CD4-positive, alpha-beta memory T cell (primary cell): ENCODE data around the gene MMP17. TPM values are rescaled to one million over a fixed set of nuclear protein-coding genes. Genes with fewer than 3 reads are reported as not detected.

Experiments used
- CTCF ChIA-PET: fragments of 350-600 bp; sonication (Branson Sonifier 250); formaldehyde crosslinking; loops from one replicate; lab custom pipeline; 2021; ENCODE audit warnings: inconsistent platforms; ENCODE audit not compliant: partially characterized antibody; lab: Charles Lee
- POLR2A ChIA-PET: fragments of 350-600 bp; sonication (Branson Sonifier 250); formaldehyde crosslinking; loops from one replicate; lab custom pipeline; 2021; ENCODE audit not compliant: partially characterized antibody; lab: Charles Lee
- DNase-seq, 5 donors: peaks; one replicate each; pipeline versions ENCODE4 v3.0.0 to v3.0.0-alpha.2; 2020 to 2022; ENCODE audit warnings: mixed read lengths in 1 of 5
- H3K27ac ChIP-seq: one replicate; pipeline ENCODE4 v1.7.0; 2013; ENCODE audit warnings: low read depth, low read length
- H3K27me3 ChIP-seq: 2 replicates; pipeline ENCODE4 v1.7.0; 2013; ENCODE audit warnings: mild to moderate bottlenecking, low read length, moderate library complexity; ENCODE audit not compliant: insufficient read depth
- H3K36me3 ChIP-seq: 2 replicates; pipeline ENCODE4 v1.7.0; 2013; ENCODE audit warnings: mild to moderate bottlenecking, low read length, moderate library complexity; ENCODE audit not compliant: insufficient read depth
- H3K4me1 ChIP-seq: 2 replicates; pipeline ENCODE4 v1.7.0; 2013; ENCODE audit warnings: mild to moderate bottlenecking, low read length, moderate library complexity; ENCODE audit not compliant: insufficient read depth
- H3K4me3 ChIP-seq, 2 donors: one replicate each; pipeline ENCODE4 v1.7.0; 2013; ENCODE audit warnings: low read length in 2 of 2, mild to moderate bottlenecking in 1 of 2
- H3K9me3 ChIP-seq, 2 donors: one replicate each; pipeline ENCODE4 v1.7.0; 2013; ENCODE audit warnings: low read length in 2 of 2, control low read depth in 1 of 2; ENCODE audit not compliant: control insufficient read depth in 1 of 2
- H3K27ac Mint-ChIP-seq, 7 donors: one replicate each; pipeline ENCODE4 v1.8.0; 2020 to 2021; ENCODE audit warnings: mixed read lengths in 7 of 7, mild to moderate bottlenecking in 6 of 7, inconsistent platforms in 3 of 7, moderate library complexity in 3 of 7
- H3K27me3 Mint-ChIP-seq, 2 donors: one replicate each; pipeline ENCODE4 v1.8.0; 2020 to 2021; ENCODE audit warnings: mixed read lengths in 2 of 2
- H3K36me3 Mint-ChIP-seq, 2 donors: one replicate each; pipeline ENCODE4 v1.8.0; 2020 to 2021; ENCODE audit warnings: mixed read lengths in 2 of 2, inconsistent platforms in 1 of 2, mild to moderate bottlenecking in 1 of 2
- H3K4me1 Mint-ChIP-seq, 4 donors: one replicate each; pipeline ENCODE4 v1.8.0; 2020 to 2021; ENCODE audit warnings: mixed read lengths in 4 of 4, mild to moderate bottlenecking in 1 of 4
- H3K4me3 Mint-ChIP-seq, 8 donors: one replicate each; pipeline ENCODE4 v1.8.0; 2020 to 2021; ENCODE audit warnings: mixed read lengths in 8 of 8, mild to moderate bottlenecking in 7 of 8, moderate library complexity in 6 of 8, inconsistent platforms in 3 of 8
- H3K9me3 Mint-ChIP-seq, 8 donors: one replicate each; pipeline ENCODE4 v1.8.0; 2020 to 2021; ENCODE audit warnings: mixed read lengths in 8 of 8, mild to moderate bottlenecking in 5 of 8, inconsistent platforms in 3 of 8, moderate library complexity in 1 of 8
- intact Hi-C: fragments of 100-400 bp; cut with micrococcal nuclease; formaldehyde crosslinking; loops from one replicate; pipeline ENCODE4 v1.15.1; 2023
- polyA plus RNA-seq, 2 donors: library from polyadenylated mRNA; unstranded; fragments of 300-500 nt; fragmentation: Illumina TruSeq; gene quantifications; one replicate each; pipeline ENCODE4 v1.2.3, GENCODE V29; 2021
- total RNA-seq, 2 experiments: library from RNA; stranded (reverse); gene quantifications; one replicate each; pipeline ENCODE4 v1.2.3, GENCODE V29; 2021

The MMP17 gene
- total and polyA plus RNA-seq, 4 experiments from 2014 or later = 0.32 to 0.94 TPM; not detected in 2

DNA sequence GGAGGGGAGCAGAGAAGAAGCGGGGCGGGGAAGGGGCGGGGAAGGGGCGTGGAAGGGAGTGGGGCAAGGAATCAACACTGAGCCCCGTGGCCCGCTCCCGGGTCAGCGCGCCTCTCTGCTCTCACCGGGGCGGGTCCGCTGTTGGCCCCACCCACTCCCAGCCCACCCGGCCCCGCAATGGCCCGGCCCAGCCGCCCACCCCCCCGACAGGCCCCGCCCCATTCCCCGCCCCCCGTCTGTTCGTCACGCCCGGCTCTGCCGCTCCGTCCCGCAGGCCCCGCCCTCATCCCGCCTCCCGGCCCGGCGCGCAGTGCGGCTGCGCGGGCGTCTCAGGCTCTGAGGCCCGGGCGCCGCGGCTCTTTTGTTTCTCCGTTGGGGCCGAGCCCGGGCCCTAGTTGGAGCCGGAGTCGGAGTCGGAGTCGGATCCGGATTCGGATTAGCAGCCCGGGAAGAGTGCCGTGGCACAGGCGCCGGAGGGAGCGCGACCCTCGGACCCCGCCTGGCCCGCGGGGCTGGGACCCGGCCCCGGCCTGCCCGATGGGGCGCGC lies 66.2 kb downstream of the MMP17 start, which contains the start of gene ULK1:
Gene ULK1 (plus strand): TSS at position 310 of the 548 bp plus-strand sequence. CDS start 380 bp downstream, outside the sequence.
- intact Hi-C loops = loop anchor here (1.0 kb wide), 2 partner anchors 35 to 55 kb away; partner anchors contain the start of genes EP400 and PUS1
- POLR2A ChIA-PET = no interaction called here
- H3K4me3 Mint-ChIP-seq = peak within 1 kb of the TSS; percentile 84 to 93 (median 89)
- peak; percentile 88 to 94 (median 91) for DNase-seq
- peaks cover 0 to 5% of the 10 kb centered on the region in 2 donors for H3K36me3 Mint-ChIP-seq
- H3K4me3 ChIP-seq = peak within 1 kb of the TSS; percentile 62 to 69
- no peaks in the 10 kb centered on the region for H3K9me3 ChIP-seq
- H3K27me3 Mint-ChIP-seq = no peaks in the 10 kb centered on the region
- H3K4me1 ChIP-seq = peaks cover 9% of the 10 kb centered on the region
- H3K4me1 Mint-ChIP-seq = peaks cover 6 to 35% (median 16%) of the 10 kb centered on the region in 4 donors
- H3K36me3 ChIP-seq = no peaks in the 10 kb centered on the region
- H3K27me3 ChIP-seq = no peaks in the 10 kb centered on the region
- H3K27ac Mint-ChIP-seq = peak within 1 kb of the TSS; percentile 76 to 94 (median 87)
- H3K27ac ChIP-seq = peak within 1 kb of the TSS; percentile 52
- CTCF ChIA-PET = no interaction called here
- H3K9me3 Mint-ChIP-seq = peaks cover 0 to 1% (median 0%) of the 10 kb centered on the region in 8 donors

DNA sequence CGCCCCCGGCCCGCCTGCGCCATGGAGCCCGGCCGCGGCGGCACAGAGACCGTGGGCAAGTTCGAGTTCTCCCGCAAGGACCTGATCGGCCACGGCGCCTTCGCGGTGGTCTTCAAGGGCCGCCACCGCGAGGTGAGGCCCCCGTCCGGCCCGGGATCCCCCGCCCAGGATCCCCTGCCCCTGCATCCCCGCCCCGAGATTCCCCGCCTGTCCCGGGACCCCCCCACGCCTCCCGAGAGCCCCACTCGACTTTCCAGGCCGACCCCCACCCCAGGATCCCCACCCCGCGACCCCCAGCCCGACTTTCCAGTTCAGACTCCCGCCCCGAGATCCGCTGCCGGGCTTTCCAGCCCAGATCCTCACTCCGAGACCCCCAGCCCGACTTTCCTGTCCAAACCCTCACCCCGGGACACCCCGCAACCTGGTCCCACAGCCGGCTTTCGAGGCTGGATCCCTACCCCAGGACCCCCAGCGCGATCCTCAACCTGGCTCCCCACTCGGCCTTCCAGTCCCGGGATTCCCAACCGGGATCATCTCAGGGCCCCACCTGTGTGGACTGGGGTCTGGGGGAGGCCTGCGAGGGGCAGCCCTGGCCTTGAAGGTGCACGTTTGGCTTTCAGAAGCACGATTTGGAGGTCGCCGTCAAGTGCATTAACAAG lies 66.9 kb downstream of the MMP17 start:
- peak overlapping the region; percentile 52 for H3K27ac ChIP-seq
- no peak for DNase-seq
- Mint-ChIP-seq H3K9me3 (peaks cover 0 to 1% (median 0%) of the 10 kb centered on the region in 8 donors), H3K4me3 (peak overlapping the region; percentile 84 to 93 (median 89)), H3K4me1 (peaks cover 6 to 37% (median 17%) of the 10 kb centered on the region in 4 donors), H3K27me3 (no peaks in the 10 kb centered on the region), H3K36me3 (peaks cover 0 to 6% of the 10 kb centered on the region in 2 donors), H3K27ac (peak overlapping the region; percentile 76 to 94 (median 86))
- no peaks in the 10 kb centered on the region for H3K9me3 ChIP-seq
- H3K4me1 ChIP-seq = peaks cover 9% of the 10 kb centered on the region
- ChIA-PET POLR2A (interaction anchor here (1.6 to 3.7 kb wide), 2 partner anchors 12 to 34 kb away, joined by 3 to 28 read pairs; partner anchors contain the start of gene PUS1), CTCF (no interaction called here)
- no peaks in the 10 kb centered on the region for H3K36me3 ChIP-seq
- H3K27me3 ChIP-seq = no peaks in the 10 kb centered on the region
- intact Hi-C loops = loop anchor here (1.0 kb wide), 2 partner anchors 34 to 54 kb away; partner anchors contain the start of genes EP400 and PUS1
- H3K4me3 ChIP-seq = peak overlapping the region; percentile 62 to 69

- no peaks in the 10 kb centered on the region for H3K9me3 ChIP-seq
- peak overlapping the region; percentile 62 to 69 for H3K4me3 ChIP-seq
- peaks cover 0 to 1% (median 0%) of the 10 kb centered on the region in 8 donors for H3K9me3 Mint-ChIP-seq
- peaks cover 9% of the 10 kb centered on the region for H3K4me1 ChIP-seq
- H3K36me3 Mint-ChIP-seq = peaks cover 0 to 7% of the 10 kb centered on the region in 2 donors
- intact Hi-C loops = no loop called here
- H3K36me3 ChIP-seq = no peaks in the 10 kb centered on the region
- DNase-seq = peak in 1 of 5 donors; percentile 32
- H3K27me3 Mint-ChIP-seq = no peaks in the 10 kb centered on the region
- no peaks in the 10 kb centered on the region for H3K27me3 ChIP-seq
- POLR2A ChIA-PET = interaction anchor here (1.1 to 3.7 kb wide), 4 partner anchors 11 to 54 kb away, joined by 3 to 28 read pairs (median 4); partner anchors contain the start of genes EP400 and PUS1
- CTCF ChIA-PET = no interaction called here
- peak overlapping the region; percentile 76 to 94 (median 86) for H3K27ac Mint-ChIP-seq
- peak overlapping the region; percentile 84 to 93 (median 89) for H3K4me3 Mint-ChIP-seq
- H3K4me1 Mint-ChIP-seq = peaks cover 6 to 41% (median 20%) of the 10 kb centered on the region in 4 donors
- peak overlapping the region; percentile 52 for H3K27ac ChIP-seq
Measured at GRCh38 chr12:131895640-131896079, 67.5 kb downstream of the MMP17 start.

DNA sequence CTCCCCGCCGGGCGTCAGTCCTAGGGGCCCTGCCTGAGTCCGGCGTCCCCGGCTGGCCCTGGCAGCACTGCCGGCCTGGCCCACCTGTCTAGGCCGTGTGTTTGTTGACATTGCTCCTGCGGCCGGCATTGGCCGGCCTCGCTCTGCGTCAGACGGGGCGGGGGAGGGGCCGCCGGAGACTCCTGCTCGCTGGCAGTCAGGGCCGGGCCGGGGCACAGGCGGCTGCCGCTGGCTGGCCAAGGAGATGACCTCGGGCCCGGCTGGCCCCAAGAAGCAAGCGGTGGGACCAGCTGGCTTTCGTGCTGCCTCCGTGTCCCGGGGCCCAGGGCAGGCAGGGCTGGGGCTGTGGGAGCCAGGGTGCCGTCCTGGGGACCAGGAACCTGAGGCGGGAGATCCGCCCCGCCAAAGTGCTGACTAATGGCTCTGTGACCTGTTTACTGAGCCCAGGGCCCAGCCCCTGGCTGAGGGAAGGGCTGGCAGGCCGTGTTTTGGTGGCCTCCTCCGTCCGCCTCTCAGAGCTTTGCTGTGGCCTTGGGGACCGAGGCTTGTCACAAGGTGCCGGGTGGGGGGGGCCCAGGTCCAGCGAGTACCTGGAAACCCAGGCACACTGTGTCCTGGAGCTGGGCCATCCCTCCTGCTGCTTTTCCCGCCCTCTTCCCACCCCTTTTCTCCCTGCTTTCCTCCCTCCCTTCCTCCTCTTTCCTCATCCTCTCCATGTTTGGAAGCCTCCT lies 68.1 kb downstream of the MMP17 start:
- ChIA-PET POLR2A (interaction anchor here (1.1 to 3.7 kb wide), 4 partner anchors 11 to 53 kb away, joined by 3 to 28 read pairs (median 4); partner anchors contain the start of genes EP400 and PUS1), CTCF (interaction anchor here (1.1 kb wide), 1 partner anchor 46 kb away, joined by 3 read pairs; no protein-coding TSS in a partner anchor)
- H3K27me3 Mint-ChIP-seq = no peaks in the 10 kb centered on the region
- Histone ChIP-seq H3K27me3 (no peaks in the 10 kb centered on the region), H3K4me1 (peaks cover 9% of the 10 kb centered on the region), H3K4me3 (peak overlapping the region; percentile 23 to 62), H3K27ac (peak overlapping the region; percentile 52), H3K36me3 (no peaks in the 10 kb centered on the region), H3K9me3 (no peaks in the 10 kb centered on the region)
- intact Hi-C loops = no loop called here
- DNase-seq = peak; percentile 54 to 69 (median 64)
- H3K36me3 Mint-ChIP-seq = peaks cover 0 to 7% of the 10 kb centered on the region in 2 donors
- H3K4me3 Mint-ChIP-seq = peak overlapping the region; percentile 38 to 93 (median 88)
- peaks cover 0 to 1% (median 0%) of the 10 kb centered on the region in 8 donors for H3K9me3 Mint-ChIP-seq
- H3K4me1 Mint-ChIP-seq = peaks cover 6 to 41% (median 20%) of the 10 kb centered on the region in 4 donors
- H3K27ac Mint-ChIP-seq = peak overlapping the region in 5 of 7 donors; percentile 12 to 94 (median 85)

DNA sequence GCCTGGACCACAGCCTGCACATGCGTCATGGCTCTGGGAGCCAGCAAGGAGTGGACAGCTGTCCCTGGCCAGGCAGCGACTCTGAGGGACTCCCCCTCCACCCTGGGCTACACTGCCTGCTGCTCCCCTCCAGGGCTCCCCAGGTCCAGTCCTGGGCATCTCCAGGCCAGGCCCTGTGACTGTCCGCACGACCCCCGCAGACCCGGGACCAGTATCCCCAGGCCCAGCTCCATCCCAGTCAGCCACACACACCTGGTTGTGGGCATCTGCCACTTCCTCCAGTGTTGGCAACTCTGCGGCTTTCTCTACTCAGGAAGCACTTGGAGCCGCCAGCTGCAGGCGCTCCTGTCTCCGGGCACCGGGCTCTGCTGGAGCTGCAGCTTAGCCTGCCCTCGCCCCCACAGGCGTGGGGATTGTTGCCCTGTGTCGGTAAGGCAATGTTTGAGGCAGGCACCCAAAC lies 68.6 kb downstream of the MMP17 start:
- CTCF ChIA-PET = interaction anchor here (1.1 kb wide), 1 partner anchor 47 kb away, joined by 3 read pairs; no protein-coding TSS in a partner anchor

GRCh38 chr12:131897276-131897675 lies 69.1 kb downstream of the MMP17 start:
- Histone ChIP-seq H3K4me1 (peaks cover 9% of the 10 kb centered on the region), H3K27me3 (no peaks in the 10 kb centered on the region), H3K9me3 (no peaks in the 10 kb centered on the region), H3K36me3 (no peaks in the 10 kb centered on the region), H3K27ac (no peak overlapping the region), H3K4me3 (no peak overlapping the region)
- Mint-ChIP-seq H3K36me3 (peaks cover 0 to 7% of the 10 kb centered on the region in 2 donors), H3K4me3 (peak overlapping the region; percentile 21 to 93 (median 46)), H3K27ac (peak overlapping the region in 2 of 7 donors; percentile 30 to 55), H3K4me1 (peaks cover 6 to 44% (median 20%) of the 10 kb centered on the region in 4 donors), H3K9me3 (peaks cover 0 to 1% (median 0%) of the 10 kb centered on the region in 8 donors), H3K27me3 (no peaks in the 10 kb centered on the region)
- no peak for DNase-seq
- intact Hi-C loops = no loop called here
- ChIA-PET CTCF (interaction anchor here (1.1 kb wide), 1 partner anchor 47 kb away, joined by 3 read pairs; no protein-coding TSS in a partner anchor), POLR2A (interaction anchor here (3.7 kb wide), 1 partner anchor 32 kb away, joined by 28 read pairs; the partner anchor contains the start of gene PUS1)

More for the DNA sequence above, 68.6 kb downstream of the MMP17 start:
- H3K27ac ChIP-seq = peak overlapping the region; percentile 52
- peak overlapping the region in 1 of 2 donors; percentile 62 for H3K4me3 ChIP-seq
- H3K36me3 ChIP-seq = no peaks in the 10 kb centered on the region
- Mint-ChIP-seq H3K27me3 (no peaks in the 10 kb centered on the region), H3K27ac (peak overlapping the region in 3 of 7 donors; percentile 30 to 84 (median 50)), H3K4me3 (peak overlapping the region; percentile 38 to 93 (median 80)), H3K4me1 (peaks cover 6 to 41% (median 20%) of the 10 kb centered on the region in 4 donors), H3K36me3 (peaks cover 0 to 7% of the 10 kb centered on the region in 2 donors), H3K9me3 (peaks cover 0 to 1% (median 0%) of the 10 kb centered on the region in 8 donors)
- POLR2A ChIA-PET = interaction anchor here (1.1 to 3.7 kb wide), 4 partner anchors 10 to 53 kb away, joined by 3 to 28 read pairs (median 4); partner anchors contain the start of genes EP400 and PUS1
- H3K27me3 ChIP-seq = no peaks in the 10 kb centered on the region
- intact Hi-C loops = no loop called here
- no peak for DNase-seq
- H3K4me1 ChIP-seq = peaks cover 9% of the 10 kb centered on the region
- no peaks in the 10 kb centered on the region for H3K9me3 ChIP-seq
